GM12878 (cell line): ENCODE results near the gene LIMS2. TPM values are rescaled to one million over a fixed set of nuclear protein-coding genes. Genes with fewer than 3 reads are reported as not detected.

Source experiments
- CBFB ChIP-seq: IDR thresholded peaks from 2 replicates; pipeline ENCODE4 v1.6.1; 2016; ENCODE audit warnings: antibody characterized with exemption, low read depth
- CBX3 ChIP-seq: fragments of 200-600 bp; sonication (generic); IDR thresholded peaks from 2 replicates; pipeline ENCODE4 v1.6.1; 2016; ENCODE audit warnings: low read depth, borderline replicate concordance
- CHD1 ChIP-seq: IDR thresholded peaks from 2 replicates; pipeline ENCODE4 v1.6.1; 2012; ENCODE audit warnings: low read depth, low read length, improper control_type of control experiment
- FOXK2 ChIP-seq: fragments of 450-650 bp; IDR thresholded peaks from 2 replicates; pipeline ENCODE4 v1.6.1; 2017; ENCODE audit warnings: mild to moderate bottlenecking, moderate library complexity
- JUND ChIP-seq: IDR thresholded peaks from 2 replicates; pipeline ENCODE4 v1.6.1; 2012; ENCODE audit warnings: low read depth, mild to moderate bottlenecking, low read length, improper control_type of control experiment, moderate library complexity
- KAT2A ChIP-seq: conservative IDR thresholded peaks from 2 replicates; pipeline ENCODE4 v1.6.1; 2011; ENCODE audit warnings: low read depth, low read length; ENCODE audit not compliant: control insufficient read depth
- LARP7 ChIP-seq: fragments of 450-650 bp; IDR thresholded peaks from 2 replicates; pipeline ENCODE4 v1.6.1; 2017; ENCODE audit warnings: mild to moderate bottlenecking
- MYC ChIP-seq: IDR thresholded peaks from 2 replicates; pipeline ENCODE4 v1.6.1; 2011; ENCODE audit warnings: mild to moderate bottlenecking, low read length, moderate library complexity, inconsistent platforms; ENCODE audit not compliant: insufficient read depth, insufficient replicate concordance, insufficient read length, severe bottlenecking
- PAX5 ChIP-seq: IDR thresholded peaks from 2 replicates; pipeline ENCODE4 v1.6.1; 2011; ENCODE audit warnings: low read depth, low read length, borderline replicate concordance
- RFX5 ChIP-seq: IDR thresholded peaks from 2 replicates; pipeline ENCODE4 v1.6.1; 2011; ENCODE audit warnings: low read depth, low read length, improper control_type of control experiment
- SMAD5 ChIP-seq: IDR thresholded peaks from 2 replicates; pipeline ENCODE4 v1.6.1; 2016; ENCODE audit warnings: antibody characterized with exemption, low read depth
- TCF3 ChIP-seq: IDR thresholded peaks from 2 replicates; pipeline ENCODE4 v1.6.1; 2012; ENCODE audit warnings: low read depth, mild to moderate bottlenecking, low read length, borderline replicate concordance; ENCODE audit not compliant: insufficient read depth
- TCF7 ChIP-seq: IDR thresholded peaks from 2 replicates; pipeline ENCODE4 v1.6.1; 2014; ENCODE audit warnings: antibody characterized with exemption, borderline replicate concordance
- polyA plus RNA-seq, 11 experiments: library from polyadenylated mRNA; depleted of rRNA in 4 of 11; unstranded in 6 of 11; stranded (reverse) in 5 of 11; fragments of >200 nt; fragmentation: Nextera tagmentation in 4 of 11; fragmentation: Illumina TruSeq in 1 of 11; extraction: Ambion mirVana in 4 of 11; extraction: Trizol in 1 of 11; gene quantifications; 1 replicate in 1 of 11; 2 replicates in 10 of 11; pipeline versions ENCODE4 v1.2.1 to v1.2.3, GENCODE V29; 2011 to 2016; ENCODE audit warnings: inconsistent platforms in 2 of 11, missing spikeins in 2 of 11, low read depth in 1 of 11
- total RNA-seq, 4 experiments: library from RNA; depleted of rRNA in 3 of 4; stranded (reverse); fragments of >200 nt in 3 of 4; fragmentation: Illumina TruSeq in 1 of 4; extraction: Trizol in 1 of 4; gene quantifications; 2 replicates each; pipeline versions ENCODE4 v1.2.1 to v1.2.3, GENCODE V29; 2013 to 2021
- TF ChIP-seq, protein P1 (sequence below): IDR thresholded peaks from 2 replicates; pipeline ENCODE4 v1.6.1; 2012; ENCODE audit warnings: low read depth, low read length, improper control_type of control experiment
- TF ChIP-seq, protein P2 (sequence below): fragments of 450-650 bp; IDR thresholded peaks from 2 replicates; pipeline ENCODE4 v1.6.1; 2016; ENCODE audit warnings: mild to moderate bottlenecking
- TF ChIP-seq, protein P3 (sequence below): fragments of 450-650 bp; IDR thresholded peaks from 2 replicates; pipeline ENCODE4 v1.6.1; 2017; ENCODE audit warnings: borderline replicate concordance
- TF ChIP-seq, protein P4 (sequence below): IDR thresholded peaks from 2 replicates; pipeline ENCODE4 v1.6.1; 2011; ENCODE audit warnings: borderline replicate concordance, low read depth, mild to moderate bottlenecking, moderate library complexity, mixed read lengths, low read length; ENCODE audit not compliant: insufficient read depth; ENCODE audit errors: extremely low read length
- TF ChIP-seq, protein P5 (sequence below): IDR thresholded peaks from 2 replicates; pipeline ENCODE4 v1.6.1; 2012; ENCODE audit warnings: low read depth, low read length, improper control_type of control experiment
- TF ChIP-seq, protein P6 (sequence below): fragments of 450-650 bp; IDR thresholded peaks from 2 replicates; pipeline ENCODE4 v1.6.1; 2017; ENCODE audit warnings: low read depth, mild to moderate bottlenecking, moderate library complexity

LIMS2 gene
- total and polyA plus RNA-seq, 10 of the 15 experiments (the other 5 are each of a cell fraction or from before 2014, with no cell fraction given), result 0.06 to 0.81 (median 0.16) TPM; not detected in 2

DNA sequence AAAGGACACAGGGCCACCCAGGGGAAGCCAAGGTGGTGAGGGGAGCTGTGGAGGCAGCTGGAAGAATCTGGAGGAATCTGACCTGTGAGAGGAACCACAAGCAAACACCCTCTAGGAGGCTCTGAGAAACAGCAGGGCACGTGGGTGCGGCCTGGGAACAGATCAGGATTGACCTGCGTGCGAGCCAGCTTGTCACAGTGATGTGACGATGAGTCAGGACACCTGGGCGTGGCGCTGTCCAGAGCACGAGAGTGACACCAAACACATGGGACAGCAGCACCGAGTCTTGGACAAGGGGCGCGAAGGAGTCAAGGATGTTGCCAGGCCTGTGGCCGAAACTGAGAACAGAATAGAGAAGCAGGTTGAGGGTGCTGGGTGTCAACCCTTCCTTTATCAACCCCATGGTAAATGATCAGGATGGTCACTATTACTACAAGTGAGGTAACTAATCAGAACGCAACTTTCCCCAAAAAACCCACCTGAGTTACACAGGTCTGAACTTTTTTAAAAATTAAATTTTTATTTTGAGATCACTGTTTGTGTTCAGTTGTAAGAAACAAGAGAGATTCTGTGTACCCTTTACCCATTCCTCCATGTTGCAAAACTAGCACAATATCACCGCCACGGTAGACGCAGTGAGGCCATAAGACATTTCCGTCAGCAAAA, 25.3 kb upstream of the LIMS2 start (continued):
- TF ChIP-seq, protein P1, sequence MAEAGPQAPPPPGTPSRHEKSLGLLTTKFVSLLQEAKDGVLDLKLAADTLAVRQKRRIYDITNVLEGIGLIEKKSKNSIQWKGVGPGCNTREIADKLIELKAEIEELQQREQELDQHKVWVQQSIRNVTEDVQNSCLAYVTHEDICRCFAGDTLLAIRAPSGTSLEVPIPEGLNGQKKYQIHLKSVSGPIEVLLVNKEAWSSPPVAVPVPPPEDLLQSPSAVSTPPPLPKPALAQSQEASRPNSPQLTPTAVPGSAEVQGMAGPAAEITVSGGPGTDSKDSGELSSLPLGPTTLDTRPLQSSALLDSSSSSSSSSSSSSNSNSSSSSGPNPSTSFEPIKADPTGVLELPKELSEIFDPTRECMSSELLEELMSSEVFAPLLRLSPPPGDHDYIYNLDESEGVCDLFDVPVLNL, result 0 out of 2 replicates have a peak, but pooled peaks have one; percentile 42
- TF ChIP-seq SMAD5 (no peak), CHD1 (no peak), FOXK2 (peak; percentile 54), CBFB (no peak; the same call in 1 of the 2 replicates), MYC (no peak), LARP7 (peak; percentile 49; the same call in 1 of the 2 replicates), CBX3 (no peak), TCF3 (peak; percentile 84), JUND (0 out of 2 replicates have a peak, but pooled peaks have one; percentile 39), TCF7 (0 out of 2 replicates have a peak, but pooled peaks have one; percentile 14), RFX5 (no peak), KAT2A (no peak), PAX5 (peak; percentile 70; the same call in 1 of the 2 replicates)
- TF ChIP-seq, protein P2, sequence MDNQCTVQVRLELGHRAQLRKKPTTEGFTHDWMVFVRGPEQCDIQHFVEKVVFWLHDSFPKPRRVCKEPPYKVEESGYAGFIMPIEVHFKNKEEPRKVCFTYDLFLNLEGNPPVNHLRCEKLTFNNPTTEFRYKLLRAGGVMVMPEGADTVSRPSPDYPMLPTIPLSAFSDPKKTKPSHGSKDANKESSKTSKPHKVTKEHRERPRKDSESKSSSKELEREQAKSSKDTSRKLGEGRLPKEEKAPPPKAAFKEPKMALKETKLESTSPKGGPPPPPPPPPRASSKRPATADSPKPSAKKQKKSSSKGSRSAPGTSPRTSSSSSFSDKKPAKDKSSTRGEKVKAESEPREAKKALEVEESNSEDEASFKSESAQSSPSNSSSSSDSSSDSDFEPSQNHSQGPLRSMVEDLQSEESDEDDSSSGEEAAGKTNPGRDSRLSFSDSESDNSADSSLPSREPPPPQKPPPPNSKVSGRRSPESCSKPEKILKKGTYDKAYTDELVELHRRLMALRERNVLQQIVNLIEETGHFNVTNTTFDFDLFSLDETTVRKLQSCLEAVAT, result no peak; the same call in 1 of the 2 replicates
- TF ChIP-seq, protein P3, sequence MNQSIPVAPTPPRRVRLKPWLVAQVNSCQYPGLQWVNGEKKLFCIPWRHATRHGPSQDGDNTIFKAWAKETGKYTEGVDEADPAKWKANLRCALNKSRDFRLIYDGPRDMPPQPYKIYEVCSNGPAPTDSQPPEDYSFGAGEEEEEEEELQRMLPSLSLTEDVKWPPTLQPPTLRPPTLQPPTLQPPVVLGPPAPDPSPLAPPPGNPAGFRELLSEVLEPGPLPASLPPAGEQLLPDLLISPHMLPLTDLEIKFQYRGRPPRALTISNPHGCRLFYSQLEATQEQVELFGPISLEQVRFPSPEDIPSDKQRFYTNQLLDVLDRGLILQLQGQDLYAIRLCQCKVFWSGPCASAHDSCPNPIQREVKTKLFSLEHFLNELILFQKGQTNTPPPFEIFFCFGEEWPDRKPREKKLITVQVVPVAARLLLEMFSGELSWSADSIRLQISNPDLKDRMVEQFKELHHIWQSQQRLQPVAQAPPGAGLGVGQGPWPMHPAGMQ, result no peak
- TF ChIP-seq, protein P4, sequence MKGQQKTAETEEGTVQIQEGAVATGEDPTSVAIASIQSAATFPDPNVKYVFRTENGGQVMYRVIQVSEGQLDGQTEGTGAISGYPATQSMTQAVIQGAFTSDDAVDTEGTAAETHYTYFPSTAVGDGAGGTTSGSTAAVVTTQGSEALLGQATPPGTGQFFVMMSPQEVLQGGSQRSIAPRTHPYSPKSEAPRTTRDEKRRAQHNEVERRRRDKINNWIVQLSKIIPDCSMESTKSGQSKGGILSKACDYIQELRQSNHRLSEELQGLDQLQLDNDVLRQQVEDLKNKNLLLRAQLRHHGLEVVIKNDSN, result peak; percentile 71
- TF ChIP-seq, protein P5, sequence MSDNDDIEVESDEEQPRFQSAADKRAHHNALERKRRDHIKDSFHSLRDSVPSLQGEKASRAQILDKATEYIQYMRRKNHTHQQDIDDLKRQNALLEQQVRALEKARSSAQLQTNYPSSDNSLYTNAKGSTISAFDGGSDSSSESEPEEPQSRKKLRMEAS, result peak; percentile 81
- TF ChIP-seq, protein P6, sequence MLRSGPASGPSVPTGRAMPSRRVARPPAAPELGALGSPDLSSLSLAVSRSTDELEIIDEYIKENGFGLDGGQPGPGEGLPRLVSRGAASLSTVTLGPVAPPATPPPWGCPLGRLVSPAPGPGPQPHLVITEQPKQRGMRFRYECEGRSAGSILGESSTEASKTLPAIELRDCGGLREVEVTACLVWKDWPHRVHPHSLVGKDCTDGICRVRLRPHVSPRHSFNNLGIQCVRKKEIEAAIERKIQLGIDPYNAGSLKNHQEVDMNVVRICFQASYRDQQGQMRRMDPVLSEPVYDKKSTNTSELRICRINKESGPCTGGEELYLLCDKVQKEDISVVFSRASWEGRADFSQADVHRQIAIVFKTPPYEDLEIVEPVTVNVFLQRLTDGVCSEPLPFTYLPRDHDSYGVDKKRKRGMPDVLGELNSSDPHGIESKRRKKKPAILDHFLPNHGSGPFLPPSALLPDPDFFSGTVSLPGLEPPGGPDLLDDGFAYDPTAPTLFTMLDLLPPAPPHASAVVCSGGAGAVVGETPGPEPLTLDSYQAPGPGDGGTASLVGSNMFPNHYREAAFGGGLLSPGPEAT, result peak; percentile 73
